NCI-H345 (cell line): Measurements from ENCODE around the gene BMP8B.
A peak's percentile ranks its signal among the peaks of the same experiment; 100 is the strongest.

Experiments used
- DNase-seq: peaks from one replicate; lab custom pipeline; 2025; lab: John Stamatoyannopoulos, UW

BMP8B gene

GRCh38 chr1:39722495-39722894 lies 66.2 kb downstream of the BMP8B start:
- no peak for DNase-seq

GRCh38 chr1:39721664-39722063 lies 67.0 kb downstream of the BMP8B start:
- DNase-seq: no peak

GRCh38 chr1:39720094-39720999 lies 68.3 kb downstream of the BMP8B start:
- DNase-seq: peak; percentile 70

GRCh38 chr1:39717809-39718208 lies 70.9 kb downstream of the BMP8B start:
- no peak for DNase-seq

GRCh38 chr1:39713557-39713956 lies 75.1 kb downstream of the BMP8B start:
- no peak for DNase-seq

GRCh38 chr1:39711966-39712340 lies 76.7 kb downstream of the BMP8B start:
- DNase-seq: no peak

GRCh38 chr1:39711104-39711965 lies 77.3 kb downstream of the BMP8B start:
- no peak for DNase-seq

- DNase-seq: no peak
These were observed 81.2 kb downstream of the BMP8B start for GRCh38 chr1:39707506-39707905.
